Activated CD4-positive, alpha-beta T cell treated with anti-CD3 and anti-CD28 coated beads, Interleukin-10, Interleukin-2, amounts not matched to agents 100 ng/mL and 50 ng/mL, durations not matched to agents 16 hours and 8 hours (primary cell): Measurements from ENCODE around the gene KLK2.

Experiments
- DNase-seq: peaks from one replicate; pipeline ENCODE4 v3.0.0-alpha.2; 2020

KLK2 gene

DNA sequence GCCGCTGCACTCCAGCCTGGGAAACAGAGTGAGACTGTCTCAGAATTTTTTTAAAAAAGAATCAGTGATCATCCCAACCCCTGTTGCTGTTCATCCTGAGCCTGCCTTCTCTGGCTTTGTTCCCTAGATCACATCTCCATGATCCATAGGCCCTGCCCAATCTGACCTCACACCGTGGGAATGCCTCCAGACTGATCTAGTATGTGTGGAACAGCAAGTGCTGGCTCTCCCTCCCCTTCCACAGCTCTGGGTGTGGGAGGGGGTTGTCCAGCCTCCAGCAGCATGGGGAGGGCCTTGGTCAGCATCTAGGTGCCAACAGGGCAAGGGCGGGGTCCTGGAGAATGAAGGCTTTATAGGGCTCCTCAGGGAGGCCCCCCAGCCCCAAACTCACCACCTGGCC is at the start of gene KLK2:
Gene KLK2, plus strand, starts transcription at position 384 of the 400 bp plus-strand sequence. CDS start 35 bp downstream, outside the sequence.
- no peak for DNase-seq

DNA sequence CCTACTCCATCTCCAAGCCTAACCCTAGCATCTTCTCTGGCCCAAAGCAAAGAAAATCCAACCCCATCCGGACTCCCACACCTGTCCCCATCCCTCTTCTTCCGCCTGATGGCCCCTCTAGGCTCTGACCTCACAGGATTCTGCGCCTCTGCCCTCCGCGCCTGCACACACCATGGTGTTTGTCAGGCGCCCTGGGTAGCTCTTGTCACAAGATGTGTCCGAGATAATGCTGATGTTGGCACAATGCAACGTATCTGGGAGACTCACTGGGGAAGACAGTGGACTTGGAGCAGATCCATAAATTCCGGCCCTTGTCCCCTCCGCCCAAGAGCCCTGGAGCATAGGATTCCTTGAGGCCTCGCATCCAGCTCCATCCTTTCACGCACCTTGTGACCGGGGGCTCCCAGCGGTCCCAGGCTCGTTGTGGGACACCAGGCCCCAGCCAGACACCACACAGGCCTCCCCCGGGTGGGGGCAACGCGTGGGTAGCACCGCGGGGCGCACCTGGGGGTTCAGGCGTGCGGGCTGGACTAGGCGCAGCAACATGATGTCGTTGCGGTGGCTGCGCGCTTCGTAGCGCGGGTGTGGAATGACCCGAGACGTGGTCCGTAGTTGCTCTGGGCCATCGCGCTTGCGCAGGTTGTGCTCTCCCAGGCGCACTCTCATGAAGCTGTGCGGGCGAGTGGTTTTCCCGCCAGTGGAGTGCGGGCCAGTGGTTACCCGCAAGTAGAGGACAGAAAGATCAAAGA is 46.6 kb upstream of the KLK2 start:
- no peak for DNase-seq

GRCh38 chr19:50827476-50827875 is 45.8 kb upstream of the KLK2 start:
- no peak for DNase-seq

- no peak for DNase-seq
These were observed 43.4 kb upstream of the KLK2 start for GRCh38 chr19:50829801-50830200.

DNA sequence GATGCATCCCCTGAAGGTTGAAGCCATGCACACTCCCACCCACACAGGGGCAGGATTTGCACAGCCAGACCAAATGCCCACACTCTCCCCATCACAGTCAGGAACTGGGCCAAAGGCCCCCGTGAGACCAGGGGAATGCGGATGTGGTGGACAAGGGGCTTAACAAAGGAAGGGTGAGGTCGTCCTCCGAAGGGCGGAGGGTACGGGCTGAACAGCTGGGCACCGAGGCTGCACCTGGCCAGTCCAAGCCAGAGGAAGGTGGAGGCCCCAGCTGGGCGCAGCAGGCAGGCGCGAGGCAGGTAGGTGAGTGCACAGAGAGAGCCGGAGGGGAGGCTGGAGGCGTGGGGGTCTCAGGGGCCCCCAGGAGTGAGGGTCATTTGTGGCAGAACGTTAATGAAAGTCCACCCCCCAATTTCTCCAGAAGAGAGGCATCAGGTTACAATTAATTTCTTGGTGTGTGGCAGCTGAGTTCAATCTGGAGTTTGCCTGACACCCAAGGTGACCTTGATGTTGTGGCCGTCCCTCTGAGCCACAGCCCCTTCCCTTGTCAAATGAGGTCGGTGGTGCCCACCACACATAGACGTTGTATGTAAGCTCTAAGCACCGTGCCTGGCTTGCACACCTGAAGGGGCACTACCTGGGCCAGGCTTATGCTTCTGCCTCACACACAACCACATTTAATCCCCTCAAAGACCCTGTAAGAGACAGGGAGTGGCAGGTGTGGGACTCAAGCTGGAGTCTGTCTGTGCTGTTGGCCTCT is 42.8 kb upstream of the KLK2 start:
- no peak for DNase-seq

- DNase-seq = no peak
These were observed 42.2 kb upstream of the KLK2 start for GRCh38 chr19:50831026-50831396.

GRCh38 chr19:50832666-50833065 is 40.6 kb upstream of the KLK2 start:
- no peak for DNase-seq

GRCh38 chr19:50833117-50833801 is 40.0 kb upstream of the KLK2 start, which contains the start of gene KLK15:
Gene KLK15 (minus strand): TSS chr19:50833574. CDS start chr19:50831492, 2,082 bp downstream.
- no peak for DNase-seq

DNA sequence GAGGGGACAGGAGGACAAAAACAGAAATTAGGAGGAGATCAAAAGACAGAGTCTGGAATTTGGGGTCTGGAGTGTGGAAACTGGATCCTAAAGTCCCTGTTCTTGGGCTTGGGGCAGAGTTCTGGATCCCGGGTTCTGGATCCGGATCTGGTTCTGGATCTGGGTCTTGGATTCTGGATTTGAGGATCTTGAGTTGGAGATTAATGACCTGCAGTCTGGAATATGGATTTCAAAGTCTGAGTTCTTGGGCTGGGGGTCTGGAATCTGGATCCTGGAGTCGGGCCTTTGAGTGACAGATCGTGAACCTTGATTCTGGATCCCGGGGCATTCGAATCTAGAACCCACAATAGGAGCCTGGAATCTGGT is 39.5 kb upstream of the KLK2 start:
- no peak for DNase-seq

- DNase-seq = no peak
These were observed 38.0 kb upstream of the KLK2 start for GRCh38 chr19:50835103-50835784.

- peak; percentile 82 for DNase-seq
These were observed 37.3 kb upstream of the KLK2 start for GRCh38 chr19:50835785-50836542.

DNA sequence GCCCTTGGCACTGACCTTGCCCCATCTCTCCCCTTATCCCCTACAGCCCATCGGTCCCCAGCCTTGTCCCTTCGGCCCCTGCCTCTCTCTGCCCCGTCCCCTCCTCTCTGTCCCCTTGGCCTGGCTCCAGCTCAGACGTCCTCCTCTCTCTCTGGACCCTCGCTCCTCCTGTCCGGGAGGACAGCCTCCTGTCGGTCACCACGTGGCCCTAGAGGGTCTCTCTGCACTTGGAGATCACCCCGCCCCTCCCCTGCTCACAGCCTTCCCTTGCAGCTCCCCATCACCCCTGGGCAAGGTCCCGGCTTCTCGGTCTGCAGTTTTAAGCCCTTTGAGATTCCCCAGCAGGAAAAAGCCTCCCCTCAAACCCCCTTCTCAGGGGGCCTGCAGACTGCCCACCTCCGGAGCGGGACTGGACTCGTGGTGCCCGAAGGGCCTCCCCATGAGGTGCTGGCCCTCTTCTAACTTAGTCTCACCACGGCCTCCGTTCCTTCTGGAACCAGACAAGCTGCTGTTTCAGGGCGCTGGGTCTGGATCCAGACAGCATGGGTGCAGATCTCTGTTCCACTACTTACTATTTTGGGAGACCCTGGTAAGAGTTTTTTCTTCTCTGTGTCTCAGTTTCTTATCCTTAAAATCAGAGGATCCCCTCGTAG is 36.6 kb upstream of the KLK2 start:
- DNase-seq = no peak

DNA sequence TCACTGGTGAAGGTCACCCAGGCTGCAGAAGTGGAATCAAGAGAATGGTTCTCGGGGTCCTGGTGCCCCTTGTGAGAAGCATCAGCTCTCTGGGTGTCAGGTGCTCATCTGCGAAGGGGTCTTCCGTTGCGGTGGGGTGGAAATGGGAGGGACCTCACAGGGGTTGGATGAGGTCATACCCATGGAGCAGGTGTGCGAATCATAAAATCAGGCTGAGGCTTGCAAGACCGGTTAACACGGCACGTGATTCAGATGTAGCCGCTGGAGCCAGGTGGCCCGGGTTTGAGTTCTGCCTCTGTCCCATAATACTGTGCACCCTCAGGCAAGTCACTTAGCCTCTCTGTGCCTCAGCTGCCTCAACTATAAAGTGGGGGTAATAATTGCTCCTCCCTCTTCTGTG is 35.9 kb upstream of the KLK2 start:
- DNase-seq = no peak

DNA sequence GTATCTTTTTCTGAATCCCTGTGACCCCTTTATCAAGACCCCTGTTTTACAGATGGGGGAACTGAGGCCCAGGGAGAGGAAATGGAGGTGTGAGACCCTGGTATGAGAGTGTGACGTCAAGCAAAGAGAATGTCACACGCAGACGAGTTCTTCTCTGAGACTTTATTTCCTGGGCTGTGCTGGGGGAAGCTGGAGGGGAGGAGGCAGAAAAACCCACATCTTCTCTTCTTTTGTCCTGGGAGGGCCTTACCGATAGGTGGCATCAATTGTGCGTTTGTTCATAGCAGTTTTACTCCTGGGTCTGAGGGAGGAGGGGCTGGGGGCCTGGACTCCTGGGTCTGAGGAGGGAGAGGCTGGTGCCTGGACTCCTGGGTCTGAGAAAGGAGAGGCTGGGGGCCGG is 35.0 kb upstream of the KLK2 start:
- DNase-seq = peak; percentile 20

- DNase-seq = no peak
These were observed 33.3 kb upstream of the KLK2 start for GRCh38 chr19:50839712-50840655.

GRCh38 chr19:50842130-50842529 is 31.1 kb upstream of the KLK2 start:
- no peak for DNase-seq

DNA sequence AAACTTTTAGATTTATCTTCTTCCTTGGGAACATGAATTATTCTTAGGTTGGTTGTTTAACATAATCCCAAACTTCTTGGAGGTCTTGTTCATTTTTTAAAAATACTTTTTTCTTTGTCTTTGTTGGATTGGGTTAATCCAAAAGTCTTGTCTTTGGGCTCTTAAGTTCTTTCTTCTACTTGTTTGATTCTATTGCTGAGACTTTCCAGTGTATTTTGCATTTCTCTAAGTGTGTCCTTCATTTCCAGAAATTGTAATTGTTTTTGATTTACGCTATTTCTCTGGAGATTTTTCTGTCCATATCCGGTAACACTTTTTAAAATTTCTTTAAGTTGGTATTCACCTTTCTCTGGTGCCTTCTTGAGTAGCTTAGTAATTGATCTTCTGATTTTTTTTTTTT is 30.0 kb upstream of the KLK2 start:
- DNase-seq = no peak

- DNase-seq = no peak
These were observed 29.5 kb upstream of the KLK2 start for GRCh38 chr19:50843701-50844221.

DNA sequence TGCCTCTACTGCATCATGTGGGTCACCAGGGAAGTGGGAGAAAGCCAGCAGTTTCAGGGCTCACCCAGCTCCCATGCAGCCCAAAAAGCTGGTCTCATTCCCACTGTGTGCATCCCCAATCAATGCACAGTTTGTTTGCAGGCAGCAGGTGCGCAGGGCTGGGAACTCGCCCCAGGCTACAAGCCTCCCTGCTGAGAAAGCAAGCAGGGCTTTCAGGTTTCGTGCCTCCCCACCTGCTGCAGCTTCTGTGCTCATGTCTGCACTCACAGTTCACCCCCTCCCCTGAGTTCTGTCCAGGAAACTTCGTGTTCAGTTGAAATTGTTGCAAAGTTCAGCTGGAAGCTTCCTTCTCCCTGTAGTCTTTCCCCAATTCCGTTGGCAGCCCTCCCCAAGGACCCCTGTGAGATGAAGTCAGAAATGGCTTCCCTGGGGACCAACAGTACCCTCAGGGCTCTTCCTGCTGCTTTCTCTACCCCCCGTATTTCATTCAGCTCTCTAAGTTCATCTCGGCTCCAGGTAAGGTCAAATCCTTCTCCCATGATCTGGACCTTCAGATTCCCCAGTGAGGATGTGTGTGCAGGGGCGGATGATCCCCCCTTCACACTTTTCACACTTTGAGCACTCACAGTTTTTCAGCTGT is 28.8 kb upstream of the KLK2 start:
- no peak for DNase-seq

DNA sequence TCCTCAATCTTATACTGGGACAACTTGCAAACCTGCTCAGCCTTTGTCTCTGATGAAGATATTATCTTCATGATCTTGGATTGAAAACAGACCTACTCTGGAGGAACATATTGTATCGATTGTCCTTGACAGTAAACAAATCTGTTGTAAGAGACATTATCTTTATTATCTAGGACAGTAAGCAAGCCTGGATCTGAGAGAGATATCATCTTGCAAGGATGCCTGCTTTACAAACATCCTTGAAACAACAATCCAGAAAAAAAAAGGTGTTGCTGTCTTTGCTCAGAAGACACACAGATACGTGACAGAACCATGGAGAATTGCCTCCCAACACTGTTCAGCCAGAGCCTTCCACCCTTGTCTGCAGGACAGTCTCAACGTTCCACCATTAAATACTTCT is 22.5 kb upstream of the KLK2 start:
- no peak for DNase-seq
